ENCODE measurements around the gene GALNT3.

DNA sequence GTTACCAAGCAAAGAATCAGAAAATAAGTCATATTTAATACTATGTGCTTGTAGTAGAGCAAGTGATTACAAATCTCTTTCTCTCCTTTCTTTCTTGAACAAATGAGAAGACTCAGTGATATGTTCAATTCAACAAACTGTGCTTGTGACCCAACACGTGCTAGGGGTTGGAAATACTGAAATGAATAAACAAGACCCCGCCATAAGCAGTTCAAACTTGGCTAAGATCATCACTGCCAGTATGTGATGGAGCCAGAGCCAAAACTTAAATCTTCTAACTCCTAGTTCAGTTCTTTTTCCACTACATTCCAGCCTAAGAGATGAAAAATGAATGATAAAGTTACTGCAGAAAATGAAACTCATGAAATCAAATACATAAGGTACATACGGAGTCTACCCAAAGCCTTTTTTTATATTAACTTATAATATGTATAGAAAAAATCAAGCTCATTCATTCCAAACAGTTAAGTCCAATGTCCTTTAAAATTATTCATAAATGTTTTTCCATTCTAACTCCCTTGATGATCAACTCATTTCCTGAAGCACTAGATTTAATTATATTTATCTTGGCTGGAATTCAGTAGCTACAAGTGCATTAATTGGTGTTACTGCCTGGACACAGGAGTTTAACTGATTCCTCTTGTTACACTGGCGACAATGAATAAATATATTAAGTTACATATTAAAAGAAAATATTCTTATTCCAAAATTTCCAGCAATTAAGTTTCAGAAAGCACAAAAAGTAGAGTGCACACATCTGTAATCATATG, 36.0 kb downstream of the GALNT3 start:
- TF ChIP-seq SALL2 (tag by site-specific recombination; IDR thresholded peaks at IDR 0.05; ENCODE audit: borderline replicate concordance) (no peak), KLF1 (tag by site-specific recombination; IDR thresholded peaks at IDR 0.05) (no peak)
- TF ChIP-seq, protein P1, sequence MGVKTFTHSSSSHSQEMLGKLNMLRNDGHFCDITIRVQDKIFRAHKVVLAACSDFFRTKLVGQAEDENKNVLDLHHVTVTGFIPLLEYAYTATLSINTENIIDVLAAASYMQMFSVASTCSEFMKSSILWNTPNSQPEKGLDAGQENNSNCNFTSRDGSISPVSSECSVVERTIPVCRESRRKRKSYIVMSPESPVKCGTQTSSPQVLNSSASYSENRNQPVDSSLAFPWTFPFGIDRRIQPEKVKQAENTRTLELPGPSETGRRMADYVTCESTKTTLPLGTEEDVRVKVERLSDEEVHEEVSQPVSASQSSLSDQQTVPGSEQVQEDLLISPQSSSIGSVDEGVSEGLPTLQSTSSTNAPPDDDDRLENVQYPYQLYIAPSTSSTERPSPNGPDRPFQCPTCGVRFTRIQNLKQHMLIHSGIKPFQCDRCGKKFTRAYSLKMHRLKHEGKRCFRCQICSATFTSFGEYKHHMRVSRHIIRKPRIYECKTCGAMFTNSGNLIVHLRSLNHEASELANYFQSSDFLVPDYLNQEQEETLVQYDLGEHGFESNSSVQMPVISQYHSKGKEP (tag by site-specific recombination; IDR thresholded peaks at IDR 0.05): peak; percentile 86
- TF ChIP-seq, protein P2, sequence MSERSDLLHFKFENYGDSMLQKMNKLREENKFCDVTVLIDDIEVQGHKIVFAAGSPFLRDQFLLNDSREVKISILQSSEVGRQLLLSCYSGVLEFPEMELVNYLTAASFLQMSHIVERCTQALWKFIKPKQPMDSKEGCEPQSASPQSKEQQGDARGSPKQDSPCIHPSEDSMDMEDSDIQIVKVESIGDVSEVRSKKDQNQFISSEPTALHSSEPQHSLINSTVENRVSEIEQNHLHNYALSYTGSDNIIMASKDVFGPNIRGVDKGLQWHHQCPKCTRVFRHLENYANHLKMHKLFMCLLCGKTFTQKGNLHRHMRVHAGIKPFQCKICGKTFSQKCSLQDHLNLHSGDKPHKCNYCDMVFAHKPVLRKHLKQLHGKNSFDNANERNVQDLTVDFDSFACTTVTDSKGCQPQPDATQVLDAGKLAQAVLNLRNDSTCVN (tag by site-specific recombination; optimal IDR thresholded peaks at IDR 0.05): no peak
- TF ChIP-seq, protein P3, sequence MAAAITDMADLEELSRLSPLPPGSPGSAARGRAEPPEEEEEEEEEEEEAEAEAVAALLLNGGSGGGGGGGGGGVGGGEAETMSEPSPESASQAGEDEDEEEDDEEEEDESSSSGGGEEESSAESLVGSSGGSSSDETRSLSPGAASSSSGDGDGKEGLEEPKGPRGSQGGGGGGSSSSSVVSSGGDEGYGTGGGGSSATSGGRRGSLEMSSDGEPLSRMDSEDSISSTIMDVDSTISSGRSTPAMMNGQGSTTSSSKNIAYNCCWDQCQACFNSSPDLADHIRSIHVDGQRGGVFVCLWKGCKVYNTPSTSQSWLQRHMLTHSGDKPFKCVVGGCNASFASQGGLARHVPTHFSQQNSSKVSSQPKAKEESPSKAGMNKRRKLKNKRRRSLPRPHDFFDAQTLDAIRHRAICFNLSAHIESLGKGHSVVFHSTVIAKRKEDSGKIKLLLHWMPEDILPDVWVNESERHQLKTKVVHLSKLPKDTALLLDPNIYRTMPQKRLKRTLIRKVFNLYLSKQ (tag by site-specific recombination; IDR thresholded peaks at IDR 0.05; ENCODE audit: borderline replicate concordance): no peak
